ENCODE measurements around the gene CNTNAP2. TPM values are rescaled to one million over a fixed set of nuclear protein-coding genes. Genes with fewer than 3 reads are reported as not detected.

The CNTNAP2 gene
- total and polyA plus RNA-seq, 2 of the 4 experiments (the other 2 are of a cell fraction) = not detected

- Histone ChIP-seq H4K20me1 (ENCODE audit: insufficient read depth, low read length) (no peaks in the 10 kb centered on the region), H3K4me2 (ENCODE audit: low read depth, low read length) (no peak overlapping the region), H4K8ac (ENCODE audit: low read depth in 2 of 2, low read length in 2 of 2) (no peak overlapping the region), H3K27me3 (ENCODE audit: control insufficient read depth, insufficient read depth, low read length) (no peaks in the 10 kb centered on the region), H3K4me3 (ENCODE audit: insufficient read depth, low read depth, low read length) (no peak overlapping the region), H3K9ac (ENCODE audit: low read depth, low read length) (no peak overlapping the region), H3K36me3 (ENCODE audit: control insufficient read depth, insufficient read depth, low read length) (no peaks in the 10 kb centered on the region), H2AK5ac (ENCODE audit: low read depth, low read length) (no peak overlapping the region), H3K9me3 (ENCODE audit: control insufficient read depth, insufficient read depth, low read length) (peaks cover 9% of the 10 kb centered on the region), H3K4me1 (ENCODE audit: control insufficient read depth, insufficient read depth, low read length) (no peaks in the 10 kb centered on the region), H3K23ac (ENCODE audit: low read depth, low read length) (no peak overlapping the region), H4K91ac (ENCODE audit: insufficient read depth, low read depth, low read length) (no peak overlapping the region), H2BK120ac (ENCODE audit: low read depth, low read length) (no peak overlapping the region), H3K27ac (ENCODE audit: insufficient read depth, low read length) (no peak overlapping the region), H2AK9ac (replicated peaks; ENCODE audit: low read depth, low read length, poor library complexity) (no peak overlapping the region), H3K56ac (ENCODE audit: extremely low read depth, insufficient read depth, low read length) (no peak overlapping the region), H4K5ac (ENCODE audit: low read depth, low read length) (no peak overlapping the region), H3K79me1 (ENCODE audit: low read depth in 1 of 2, low read length in 2 of 2) (no peaks in the 10 kb centered on the region), H2BK20ac (ENCODE audit: low read depth, low read length) (no peak overlapping the region), H3K18ac (ENCODE audit: low read depth, low read length) (no peak overlapping the region), H2BK5ac (ENCODE audit: low read depth, low read length, poor library complexity, severe bottlenecking) (no peak overlapping the region), H3K14ac (replicated peaks; ENCODE audit: low read depth, low read length) (no peak overlapping the region), H2BK15ac (ENCODE audit: low read depth, low read length) (no peak overlapping the region), H3K9me1 (ENCODE audit: insufficient read depth, low read length) (no peaks in the 10 kb centered on the region), H2AFZ (replicated peaks; ENCODE audit: low read length, poor library complexity) (no peak overlapping the region), H3K4ac (ENCODE audit: low read depth, low read length) (no peak overlapping the region)
- BruUV-seq (replicated peaks) = no TSS peak
- whole genome bisulfite sequencing, 2 experiments (ENCODE audit: extremely low coverage in 2 of 2, insufficient read length in 1 of 2) = no CpG with 5 or more reads among the region's 1 CpG
- in situ Hi-C loops (cut with MboI; ENCODE audit: low sequenced_read_pairs) = no loop called here
- ChIA-PET POLR2A (ENCODE audit: unreplicated experiment) (no interaction called here), CTCF (no interaction called here)
- DNase-seq (no peak), ATAC-seq (ENCODE audit: low read depth) (no peak)
- TF ChIP-seq RCOR1 (IDR thresholded peaks at IDR 0.05; ENCODE audit: insufficient replicate concordance, low read length) = no peak
- no peak for TF ChIP-seq SMC3 (IDR thresholded peaks at IDR 0.05; ENCODE audit: low read depth, low read length)
- TF ChIP-seq RFX5 (IDR thresholded peaks at IDR 0.05; ENCODE audit: low read depth, low read length) = no peak
- TF ChIP-seq MAFK (IDR thresholded peaks at IDR 0.05; ENCODE audit: low read depth, low read length) = no peak
- TF ChIP-seq CTCF (conservative IDR thresholded peaks at IDR 0.05; ENCODE audit: low read depth, low read length) = no peak
- TF ChIP-seq BHLHE40 (IDR thresholded peaks at IDR 0.05; ENCODE audit: low read depth, low read length) = no peak
- dilution Hi-C loops (cut with HindIII; ENCODE audit: low sequenced_read_pairs, unreplicated experiment) = no loop called here
- intact Hi-C loops (cut with micrococcal nuclease) = no loop called here
Observed at GRCh38 chr7:147029953-147030352, 913.4 kb downstream of the CNTNAP2 start.
